GM19351 (cell line): Measurements from ENCODE around the gene CACNA1D.

ENCODE experiments used
- ATAC-seq: cut with Tn5 transposase; IDR thresholded peaks from one replicate; pipeline ENCODE4 v1.9.1; 2021; ENCODE audit warnings: mild to moderate bottlenecking, moderate library complexity; ENCODE audit not compliant: unreplicated experiment

The CACNA1D gene

GRCh38 chr3:53708001-53708621 lies 213.7 kb downstream of the CACNA1D start:
- ATAC-seq = no peak

GRCh38 chr3:53709256-53709655 lies 214.8 kb downstream of the CACNA1D start:
- ATAC-seq = no peak

GRCh38 chr3:53709860-53710674 lies 215.7 kb downstream of the CACNA1D start:
- peak; percentile 77 for ATAC-seq

GRCh38 chr3:53711387-53711786 lies 217.0 kb downstream of the CACNA1D start:
- no peak for ATAC-seq

GRCh38 chr3:53712817-53713388 lies 218.5 kb downstream of the CACNA1D start:
- peak; percentile 61 for ATAC-seq

GRCh38 chr3:53713626-53714025 lies 219.2 kb downstream of the CACNA1D start:
- ATAC-seq = no peak

GRCh38 chr3:53715815-53716483 lies 221.5 kb downstream of the CACNA1D start:
- no peak for ATAC-seq

- ATAC-seq = no peak
Measured at GRCh38 chr3:53716998-53717397, 222.6 kb downstream of the CACNA1D start.

- ATAC-seq = no peak
Measured at GRCh38 chr3:53718462-53718861, 224.1 kb downstream of the CACNA1D start.

- no peak for ATAC-seq
Measured at GRCh38 chr3:53719796-53720195, 225.4 kb downstream of the CACNA1D start.

- no peak for ATAC-seq
Measured at GRCh38 chr3:53721187-53722119, 227.0 kb downstream of the CACNA1D start.

- no peak for ATAC-seq
Measured at GRCh38 chr3:53724566-53724965, 230.2 kb downstream of the CACNA1D start.

- no peak for ATAC-seq
Measured at GRCh38 chr3:53725387-53725995, 231.1 kb downstream of the CACNA1D start.

GRCh38 chr3:53726643-53727042 lies 232.2 kb downstream of the CACNA1D start:
- ATAC-seq = no peak

GRCh38 chr3:53728606-53729005 lies 234.2 kb downstream of the CACNA1D start:
- ATAC-seq = no peak

GRCh38 chr3:53729159-53729558 lies 234.7 kb downstream of the CACNA1D start:
- no peak for ATAC-seq

GRCh38 chr3:53729618-53730017 lies 235.2 kb downstream of the CACNA1D start:
- ATAC-seq = peak; percentile 81

GRCh38 chr3:53730576-53730975 lies 236.2 kb downstream of the CACNA1D start:
- ATAC-seq = no peak

GRCh38 chr3:53731934-53732624 lies 237.7 kb downstream of the CACNA1D start:
- no peak for ATAC-seq
